ENCODE results near the gene IL22.

DNA sequence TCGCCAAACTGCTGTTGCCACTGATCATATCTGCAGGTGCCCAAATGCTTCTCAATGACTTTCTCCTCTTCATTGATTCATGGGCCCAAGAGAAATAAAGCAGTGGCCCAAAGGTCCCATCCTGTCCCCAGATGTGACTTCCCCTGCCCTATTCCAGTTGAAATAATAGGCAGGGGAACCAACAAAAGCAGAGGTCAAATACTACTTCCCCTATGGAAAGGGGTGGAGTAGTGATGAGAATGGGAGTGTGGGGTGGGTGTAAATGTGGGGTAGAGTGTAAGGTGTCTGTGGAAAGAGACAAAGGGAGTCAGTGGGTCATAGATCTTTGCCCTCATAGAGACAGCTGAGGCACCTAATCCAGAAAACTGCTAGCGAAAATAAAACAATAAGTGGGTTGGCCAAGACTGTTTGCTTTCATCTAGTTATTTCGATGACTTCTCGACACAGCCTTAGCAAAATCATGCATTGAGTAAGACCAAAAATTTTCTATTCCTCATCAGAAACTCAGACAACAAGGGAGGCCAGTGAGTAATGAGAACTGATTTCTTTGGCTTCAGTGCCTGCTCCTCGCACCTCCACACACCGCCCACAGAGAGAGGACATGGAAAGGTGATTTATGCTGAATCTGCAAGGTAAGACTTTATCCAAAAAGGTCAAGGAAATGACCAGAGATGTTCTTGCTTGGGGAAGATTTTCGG is 10.9 kb upstream of the IL22 start:
- TF ChIP-seq CTCF (conservative IDR thresholded peaks at IDR 0.05; ENCODE audit: low read length) (no peak), EZH2phosphoT487 (IDR thresholded peaks at IDR 0.05; ENCODE audit: borderline replicate concordance, low read depth, low read length) (no peak)
